ENCODE data around the gene PARVA.

DNA sequence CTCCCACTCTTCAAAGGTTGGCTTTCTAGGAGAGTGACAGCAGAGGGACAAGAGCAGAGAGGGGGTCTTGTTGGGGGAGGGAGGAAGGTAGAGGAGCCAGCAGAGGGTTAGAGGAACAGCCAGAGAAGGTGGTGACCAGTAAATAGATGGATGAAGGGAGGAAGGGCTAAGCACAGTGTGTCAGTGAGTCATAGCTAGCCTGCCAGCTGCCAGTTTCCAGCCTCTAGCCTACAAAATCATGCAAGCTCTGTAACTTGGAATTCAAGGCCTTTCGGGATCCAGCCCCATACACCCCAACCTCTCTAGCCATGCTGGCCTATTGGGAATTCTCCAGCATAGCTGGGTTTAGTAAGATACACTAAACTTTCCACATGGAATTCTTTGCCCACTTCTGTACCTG lies 149.4 kb downstream of the PARVA start:
- TF ChIP-seq GATA3 (IDR thresholded peaks at IDR 0.05; ENCODE audit: low read depth, low read length): no peak
- no peak for TF ChIP-seq GATA2 (IDR thresholded peaks at IDR 0.05; ENCODE audit: low read depth, low read length)
